Fibroblast of upper back skin (primary cell): Measurements from ENCODE around the gene ABCB6.
A peak's percentile ranks its signal among the peaks of the same experiment; 100 is the strongest.

Experiments used
- DNase-seq: peaks from one replicate; pipeline ENCODE4 v3.0.0-alpha.2; 2013

ABCB6 gene

DNA sequence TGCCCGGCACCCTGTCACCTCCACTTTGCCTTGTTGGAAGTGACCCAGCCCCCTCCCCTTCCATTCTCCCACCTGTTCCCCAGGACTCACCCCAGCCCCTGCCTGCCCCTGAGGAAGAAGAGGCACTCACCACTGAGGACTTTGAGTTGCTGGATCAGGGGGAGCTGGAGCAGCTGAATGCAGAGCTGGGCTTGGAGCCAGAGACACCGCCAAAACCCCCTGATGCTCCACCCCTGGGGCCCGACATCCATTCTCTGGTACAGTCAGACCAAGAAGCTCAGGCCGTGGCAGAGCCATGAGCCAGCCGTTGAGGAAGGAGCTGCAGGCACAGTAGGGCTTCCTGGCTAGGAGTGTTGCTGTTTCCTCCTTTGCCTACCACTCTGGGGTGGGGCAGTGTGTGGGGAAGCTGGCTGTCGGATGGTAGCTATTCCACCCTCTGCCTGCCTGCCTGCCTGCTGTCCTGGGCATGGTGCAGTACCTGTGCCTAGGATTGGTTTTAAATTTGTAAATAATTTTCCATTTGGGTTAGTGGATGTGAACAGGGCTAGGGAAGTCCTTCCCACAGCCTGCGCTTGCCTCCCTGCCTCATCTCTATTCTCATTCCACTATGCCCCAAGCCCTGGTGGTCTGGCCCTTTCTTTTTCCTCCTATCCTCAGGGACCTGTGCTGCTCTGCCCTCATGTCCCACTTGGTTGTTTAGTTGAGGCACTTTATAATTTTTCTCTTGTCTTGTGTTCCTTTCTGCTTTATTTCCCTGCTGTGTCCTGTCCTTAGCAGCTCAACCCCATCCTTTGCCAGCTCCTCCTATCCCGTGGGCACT, 36.2 kb downstream of the ABCB6 start:
- DNase-seq = no peak

GRCh38 chr2:219181531-219181930, 37.2 kb downstream of the ABCB6 start:
- no peak for DNase-seq

- DNase-seq = no peak
Measured at GRCh38 chr2:219180961-219181360, 37.8 kb downstream of the ABCB6 start.

GRCh38 chr2:219179601-219180465, 38.9 kb downstream of the ABCB6 start:
- no peak for DNase-seq

DNA sequence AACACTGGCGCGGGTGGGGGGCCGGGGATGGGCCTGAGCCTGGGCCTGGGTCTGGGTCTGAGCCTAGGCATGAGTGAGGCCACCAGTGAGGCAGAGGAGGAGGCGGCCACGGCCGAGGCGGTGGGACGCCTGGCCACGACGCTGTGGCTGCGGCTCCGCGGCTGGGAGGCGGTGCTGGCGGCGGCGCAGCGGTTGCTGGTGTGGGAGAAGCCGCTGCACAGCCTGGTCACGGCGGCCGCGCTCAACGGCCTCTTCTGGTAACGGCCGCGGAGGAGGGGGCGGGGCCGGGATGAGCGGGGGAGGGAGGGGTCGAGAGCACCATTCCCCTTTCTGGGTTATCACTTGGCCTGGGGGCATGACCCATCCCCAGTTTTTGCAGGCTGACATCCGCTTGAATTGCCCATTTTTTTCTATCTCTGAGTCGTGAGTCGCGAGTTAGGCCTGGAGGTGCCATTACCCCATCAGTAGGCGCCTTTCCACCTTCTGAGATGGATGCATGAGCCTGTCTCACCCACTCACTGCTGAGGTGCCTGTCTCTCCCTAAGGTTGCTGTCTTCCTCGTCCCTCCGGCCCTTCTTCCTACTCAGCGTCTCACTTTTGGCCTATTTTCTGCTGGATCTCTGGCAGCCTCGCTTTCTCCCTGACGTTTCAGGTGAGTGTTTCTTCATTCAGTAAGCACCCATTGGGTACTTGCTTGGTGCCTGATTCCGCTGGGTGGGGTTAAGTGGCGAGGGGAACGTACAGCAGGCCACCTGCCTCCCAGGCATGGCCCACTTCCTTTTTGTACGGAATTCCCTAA, 40.2 kb downstream of the ABCB6 start:
- DNase-seq = no peak

DNA sequence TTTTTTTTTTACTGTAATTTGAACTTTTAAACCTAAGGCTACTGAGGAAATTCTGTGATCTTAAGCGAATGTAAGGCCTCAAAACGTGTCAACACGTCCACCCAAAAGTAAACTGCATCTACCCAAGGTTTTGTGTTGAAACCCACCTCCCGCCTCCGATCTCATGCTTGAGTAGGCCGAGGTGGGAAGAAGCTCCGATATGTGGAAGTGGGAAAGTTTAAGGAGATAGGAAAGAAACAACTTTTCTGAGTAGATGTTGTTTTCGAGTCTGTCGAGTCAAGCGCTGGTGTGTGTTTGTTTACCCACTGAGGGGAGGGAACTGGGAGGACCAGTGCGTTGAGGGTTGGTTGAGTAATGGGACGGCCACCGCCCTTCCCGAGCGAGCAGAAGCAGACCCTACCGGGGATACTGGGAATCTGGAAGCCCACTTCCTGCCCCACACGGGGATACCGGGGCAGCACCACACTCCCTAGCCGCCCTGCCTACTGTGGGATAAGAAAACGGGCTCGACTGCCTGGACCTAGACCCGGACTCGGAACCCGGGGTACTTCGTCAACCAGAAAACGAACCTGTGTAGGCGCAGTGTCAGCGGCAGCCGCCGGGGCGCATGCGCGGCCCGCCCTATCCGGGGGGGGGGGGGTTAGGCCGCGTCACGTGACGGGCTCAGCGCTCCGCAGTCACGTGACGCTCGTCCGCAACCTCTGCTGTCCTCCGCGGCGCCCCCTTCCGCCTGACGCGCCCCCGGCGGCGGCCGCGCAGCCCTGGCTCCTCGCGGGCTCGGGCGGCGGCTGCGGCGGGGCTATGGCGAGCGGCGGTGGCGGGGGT, 41.0 kb downstream of the ABCB6 start, which contains the start of gene RETREG2:
RETREG2 (plus strand) TSS at position 724 of the 825 bp plus-strand sequence; CDS start at position 802, 78 bp downstream.
- peak; percentile 85 for DNase-seq

GRCh38 chr2:219176818-219177551, 41.8 kb downstream of the ABCB6 start, which contains the start of gene CNPPD1:
TSS of gene CNPPD1 (minus strand) at chr2:219176925. CDS start at chr2:219176828, 97 bp downstream.
- peak; percentile 74 for DNase-seq

DNA sequence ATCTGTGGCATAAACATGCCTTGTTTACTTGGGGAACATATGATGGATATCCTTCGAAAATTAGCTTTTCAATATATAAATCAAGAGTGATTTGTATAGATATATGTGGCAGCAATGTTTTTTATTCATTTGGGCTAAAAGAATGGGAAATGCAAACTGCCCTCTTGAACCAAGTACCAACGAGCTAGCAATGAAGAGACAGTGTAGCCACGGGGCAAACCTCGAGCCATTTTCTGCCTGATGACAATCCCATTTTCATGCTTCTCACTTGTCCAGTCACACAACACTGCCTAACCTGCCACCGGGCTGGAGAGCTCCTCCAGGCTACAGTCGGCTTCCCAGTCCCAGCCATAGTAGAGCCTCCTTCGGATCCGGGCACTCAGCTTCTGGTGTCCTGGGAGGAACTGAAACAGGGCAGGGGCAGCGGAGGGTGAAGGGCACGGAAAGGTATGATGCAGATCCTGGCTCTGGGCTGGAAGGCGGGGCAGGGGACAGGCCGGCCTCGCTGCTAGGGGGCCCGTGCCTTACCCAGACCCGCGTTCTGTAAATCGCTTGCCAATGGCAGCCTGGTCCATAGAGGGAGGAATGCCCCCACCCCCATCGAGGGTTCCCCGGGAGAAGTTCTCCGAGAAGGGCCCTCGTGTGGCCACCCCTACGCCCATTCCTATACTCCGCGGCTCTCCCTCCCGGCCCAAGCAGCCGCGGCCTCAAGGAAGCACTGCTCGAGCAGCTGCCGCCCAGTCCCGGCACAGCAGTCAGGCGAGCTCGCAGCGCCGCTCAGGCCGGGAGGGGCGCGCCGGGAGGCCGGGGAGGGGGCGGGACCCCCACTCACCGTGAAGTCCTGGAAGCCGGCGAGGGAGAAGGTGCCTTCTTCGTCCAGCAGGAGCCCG, 42.6 kb downstream of the ABCB6 start:
- peak; percentile 20 for DNase-seq

GRCh38 chr2:219175486-219175885, 43.3 kb downstream of the ABCB6 start:
- DNase-seq = no peak

DNA sequence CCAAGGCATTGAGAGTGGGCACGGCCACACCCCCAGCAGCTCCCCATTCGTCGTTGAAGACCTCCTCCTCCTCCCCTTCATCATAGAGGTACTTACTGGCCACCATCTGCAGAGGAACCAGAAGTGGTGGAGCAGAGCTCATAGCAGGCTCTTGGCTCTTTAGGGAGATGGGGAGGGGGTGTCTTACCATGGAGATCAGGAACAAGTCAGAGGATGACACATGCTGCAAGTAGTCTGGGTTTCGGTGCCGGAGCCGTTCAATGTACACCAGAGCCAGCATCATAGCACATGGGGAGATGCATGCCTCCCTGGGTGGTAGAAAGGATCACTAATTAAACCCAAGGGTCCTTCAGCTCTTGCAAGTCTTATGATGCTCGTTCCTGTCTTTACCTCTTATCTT, 44.0 kb downstream of the ABCB6 start:
- DNase-seq = no peak

DNA sequence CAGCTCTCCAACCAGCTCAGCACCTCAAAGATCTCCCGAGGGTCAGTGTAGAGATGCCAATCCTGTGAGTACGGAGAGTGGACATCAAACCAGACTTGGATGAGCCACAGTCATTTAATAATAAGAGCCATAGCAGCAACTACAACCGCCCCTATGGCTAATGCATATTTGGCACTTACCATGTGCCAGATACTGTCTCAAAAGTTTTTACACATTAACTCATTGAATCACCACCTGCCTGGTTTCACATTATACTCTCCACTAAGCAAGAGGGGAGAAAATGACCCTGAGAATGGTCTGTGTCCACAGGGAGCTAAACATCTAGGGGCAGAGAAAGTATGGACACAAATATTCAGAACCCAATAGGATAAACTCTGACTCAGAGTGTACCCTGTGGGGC, 44.6 kb downstream of the ABCB6 start:
- no peak for DNase-seq

DNA sequence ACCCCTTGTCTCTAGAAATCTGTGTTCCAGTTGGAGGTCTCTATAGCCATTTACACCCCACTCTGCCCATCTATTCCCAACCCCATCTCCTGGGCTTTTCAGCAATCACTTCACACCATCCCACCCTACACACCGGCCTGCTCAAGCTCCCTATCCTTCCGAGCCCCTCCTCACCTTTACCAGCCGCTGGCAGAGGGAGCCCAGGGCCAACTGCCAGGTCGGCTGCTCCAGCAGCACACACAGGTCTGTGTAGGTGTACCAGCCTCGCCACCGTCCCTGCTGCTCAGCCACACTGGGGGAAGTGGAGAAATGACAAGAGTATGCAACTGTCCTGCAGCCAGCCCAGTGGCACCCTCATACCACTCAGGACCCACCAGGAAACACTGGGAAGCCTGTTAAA, 45.6 kb downstream of the ABCB6 start:
- no peak for DNase-seq

DNA sequence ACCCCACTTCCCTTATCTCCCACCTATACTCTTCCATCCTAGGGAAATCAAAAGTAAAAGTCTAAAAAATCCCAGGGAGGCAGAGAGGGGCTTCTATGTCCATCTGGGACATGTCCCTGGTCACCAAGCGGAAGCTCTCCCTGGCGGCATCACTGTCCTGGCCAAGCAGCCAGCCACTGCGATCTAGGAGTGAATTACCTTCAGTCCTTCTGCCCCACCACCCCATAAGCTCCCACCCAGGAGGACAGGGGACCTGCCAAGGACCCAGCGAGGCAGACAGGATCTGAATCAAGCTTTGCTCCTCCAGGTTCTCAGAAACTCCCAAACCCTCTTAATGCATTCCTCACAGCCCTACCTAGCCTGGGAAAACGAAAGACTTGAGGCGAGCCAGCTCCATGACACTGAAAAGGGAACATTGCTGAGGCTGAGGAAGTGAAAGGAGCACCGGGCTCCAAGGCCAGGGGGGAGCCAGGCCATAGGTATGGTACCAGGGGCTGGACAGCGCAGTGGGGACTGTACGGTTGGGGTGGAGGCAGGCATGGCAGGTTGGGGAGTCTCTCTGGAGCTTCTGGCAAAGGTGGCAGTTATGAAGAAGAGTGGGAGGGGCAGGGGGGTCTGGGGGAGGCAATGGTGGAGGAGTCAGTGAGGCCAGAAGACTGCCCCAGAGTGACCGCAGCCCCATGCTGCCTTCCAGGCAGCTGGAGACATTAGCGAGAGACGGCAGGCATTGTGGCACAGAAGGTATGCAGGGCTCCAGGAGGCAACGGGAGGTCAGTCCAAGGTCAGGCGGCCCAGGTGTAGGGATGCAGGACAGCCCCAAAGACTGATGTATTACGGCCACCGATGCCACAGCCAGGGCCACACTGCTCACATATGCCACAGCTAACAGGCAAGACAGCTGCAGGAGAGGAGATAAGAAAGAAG, 46.3 kb downstream of the ABCB6 start:
- no peak for DNase-seq

- DNase-seq = peak; percentile 77
Measured at GRCh38 chr2:219171231-219171651, 47.5 kb downstream of the ABCB6 start.

DNA sequence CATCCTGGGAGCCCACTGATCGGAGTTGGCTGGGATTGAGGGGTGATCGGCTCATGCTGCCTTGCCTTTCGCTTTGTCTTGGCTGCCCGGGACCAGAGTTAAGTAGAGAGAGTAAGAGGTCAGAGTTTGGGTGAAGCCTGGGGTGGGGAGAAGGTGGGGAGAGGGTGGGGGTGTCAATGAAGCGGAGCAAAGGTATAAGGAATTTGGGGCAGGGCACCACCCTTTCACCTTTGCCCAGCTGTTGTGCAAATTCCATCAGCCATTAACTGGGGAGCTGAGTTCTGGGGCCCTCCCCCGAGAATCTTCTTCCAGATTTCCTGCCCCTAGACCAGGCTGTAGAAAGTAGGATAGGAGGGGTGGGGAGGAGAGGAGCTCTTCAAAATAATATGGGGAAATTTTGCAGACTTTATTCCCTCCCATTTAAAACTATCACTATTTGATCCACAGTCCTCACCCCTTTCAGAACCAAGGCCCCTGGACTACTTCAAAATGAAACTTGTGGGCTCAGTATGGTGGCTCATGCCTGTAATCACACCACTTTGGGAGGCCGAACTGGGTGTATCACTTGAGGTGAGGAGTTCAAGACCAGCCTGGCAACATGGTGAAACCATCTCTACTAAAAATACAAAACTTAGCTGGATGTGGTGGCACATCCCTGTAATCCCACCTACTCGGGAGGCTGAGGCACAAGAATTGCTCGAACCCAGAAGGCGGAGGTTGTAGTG, 48.7 kb downstream of the ABCB6 start, which contains the start of gene SLC23A3:
SLC23A3 (minus strand) TSS at position 100 of the 725 bp plus-strand sequence; CDS start at position 55, 45 bp downstream.
- DNase-seq = no peak

DNA sequence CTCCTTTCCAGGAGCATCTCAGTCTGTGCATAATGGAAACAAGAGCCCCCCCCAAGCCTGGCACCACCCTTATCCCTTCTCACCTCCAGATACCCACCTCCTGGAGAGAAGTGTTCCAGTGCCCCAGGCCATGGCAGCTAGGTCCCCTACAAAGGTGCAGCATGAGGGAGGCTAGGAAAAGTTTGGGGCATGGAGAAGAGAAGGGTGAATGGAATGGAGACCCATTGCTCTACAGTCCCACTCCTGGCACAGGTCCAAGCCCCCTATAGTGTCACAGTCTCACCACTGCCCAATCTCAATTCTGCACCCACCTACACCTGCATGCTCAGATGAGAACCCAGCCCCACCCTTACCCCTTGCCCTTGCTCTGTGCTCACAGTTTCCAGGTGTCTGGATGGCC, 49.8 kb downstream of the ABCB6 start:
- DNase-seq = no peak

DNA sequence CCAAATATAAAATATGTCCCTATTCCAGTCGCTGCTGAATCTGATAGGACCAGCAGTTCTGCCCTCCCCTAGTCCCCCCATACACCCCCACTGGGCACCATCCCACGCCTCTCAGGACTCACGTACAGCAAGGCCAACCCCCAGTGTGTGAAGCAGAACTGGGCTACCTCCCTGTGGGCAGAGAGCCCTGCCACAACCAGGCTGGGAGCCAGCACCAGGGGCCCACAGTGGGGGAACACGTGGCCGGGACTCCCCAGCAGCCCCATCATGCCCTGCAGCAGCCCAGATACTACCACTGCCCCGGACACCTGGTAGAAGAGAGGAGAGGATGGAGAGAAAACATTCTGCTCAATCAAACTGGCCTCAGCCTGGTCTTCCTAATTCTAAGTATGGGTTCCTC, 50.2 kb downstream of the ABCB6 start:
- no peak for DNase-seq

GRCh38 chr2:219167997-219168396, 50.8 kb downstream of the ABCB6 start:
- no peak for DNase-seq
